HG03280 (cell line): Measurements from ENCODE around the gene NME8.

Source experiments
- ATAC-seq: cut with Tn5 transposase; IDR thresholded peaks from one replicate; pipeline ENCODE4 v1.9.1; 2021; ENCODE audit warnings: mild to moderate bottlenecking, moderate library complexity; ENCODE audit not compliant: unreplicated experiment

Gene NME8

GRCh38 chr7:37899712-37900247 lies 51.4 kb downstream of the NME8 start:
- no peak for ATAC-seq

- ATAC-seq = no peak
Measured at GRCh38 chr7:37901236-37901827, 52.9 kb downstream of the NME8 start.

GRCh38 chr7:37901890-37902524 lies 53.6 kb downstream of the NME8 start:
- no peak for ATAC-seq

GRCh38 chr7:37908221-37908788 lies 59.9 kb downstream of the NME8 start:
- no peak for ATAC-seq

- no peak for ATAC-seq
Measured at GRCh38 chr7:37912756-37913155, 64.4 kb downstream of the NME8 start.

- peak; percentile 33 for ATAC-seq
Measured at GRCh38 chr7:37915438-37915837, 67.0 kb downstream of the NME8 start.

GRCh38 chr7:37916017-37916672 lies 67.7 kb downstream of the NME8 start:
- ATAC-seq = no peak

- ATAC-seq = no peak
Measured at GRCh38 chr7:37916673-37917660, 68.6 kb downstream of the NME8 start, which contains the start of gene SFRP4. Gene SFRP4, minus strand, starts transcription at chr7:37916817. Its CDS starts 280 bp downstream, at chr7:37916537.

GRCh38 chr7:37918526-37918925 lies 70.1 kb downstream of the NME8 start:
- no peak for ATAC-seq

- no peak for ATAC-seq
Measured at GRCh38 chr7:37920305-37920848, 72.0 kb downstream of the NME8 start, which contains the start of gene EPDR1. Gene EPDR1, plus strand, starts transcription at chr7:37920640. Its CDS starts 300 bp downstream, at chr7:37920940.

GRCh38 chr7:37920849-37921805 lies 72.7 kb downstream of the NME8 start:
- ATAC-seq = no peak

- no peak for ATAC-seq
Measured at GRCh38 chr7:37921876-37922275, 73.5 kb downstream of the NME8 start.

- ATAC-seq = no peak
Measured at GRCh38 chr7:37923996-37924395, 75.6 kb downstream of the NME8 start.

- ATAC-seq = no peak
Measured at GRCh38 chr7:37924491-37925041, 76.2 kb downstream of the NME8 start.

- ATAC-seq = no peak
Measured at GRCh38 chr7:37925620-37926019, 77.2 kb downstream of the NME8 start.

- ATAC-seq = no peak
Measured at GRCh38 chr7:37927773-37928444, 79.5 kb downstream of the NME8 start.

GRCh38 chr7:37928878-37929277 lies 80.5 kb downstream of the NME8 start:
- ATAC-seq = no peak
